ENCODE results near the gene DIDO1.

DNA sequence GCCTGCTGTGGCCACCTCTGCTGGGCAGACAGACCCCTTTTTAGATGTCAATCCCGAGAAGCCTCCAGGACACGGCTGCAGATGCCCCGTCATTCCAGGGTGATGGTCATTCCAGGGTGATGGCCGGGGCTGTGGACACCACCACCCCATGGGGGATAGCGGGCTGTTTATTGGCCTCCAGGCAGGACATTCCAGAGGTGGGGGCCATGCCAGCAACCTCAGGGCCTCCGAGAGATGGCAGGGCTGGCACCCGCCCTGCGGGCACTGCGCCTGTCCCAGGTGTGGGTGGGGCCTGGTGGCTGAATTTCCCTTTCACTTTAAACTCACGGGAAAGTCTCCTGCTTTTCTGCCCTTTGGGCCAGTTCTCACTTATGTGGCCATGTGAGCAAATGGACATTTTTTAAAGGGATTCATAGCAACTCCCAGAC lies 94.9 kb downstream of the DIDO1 start:
- TF ChIP-seq, protein P1, sequence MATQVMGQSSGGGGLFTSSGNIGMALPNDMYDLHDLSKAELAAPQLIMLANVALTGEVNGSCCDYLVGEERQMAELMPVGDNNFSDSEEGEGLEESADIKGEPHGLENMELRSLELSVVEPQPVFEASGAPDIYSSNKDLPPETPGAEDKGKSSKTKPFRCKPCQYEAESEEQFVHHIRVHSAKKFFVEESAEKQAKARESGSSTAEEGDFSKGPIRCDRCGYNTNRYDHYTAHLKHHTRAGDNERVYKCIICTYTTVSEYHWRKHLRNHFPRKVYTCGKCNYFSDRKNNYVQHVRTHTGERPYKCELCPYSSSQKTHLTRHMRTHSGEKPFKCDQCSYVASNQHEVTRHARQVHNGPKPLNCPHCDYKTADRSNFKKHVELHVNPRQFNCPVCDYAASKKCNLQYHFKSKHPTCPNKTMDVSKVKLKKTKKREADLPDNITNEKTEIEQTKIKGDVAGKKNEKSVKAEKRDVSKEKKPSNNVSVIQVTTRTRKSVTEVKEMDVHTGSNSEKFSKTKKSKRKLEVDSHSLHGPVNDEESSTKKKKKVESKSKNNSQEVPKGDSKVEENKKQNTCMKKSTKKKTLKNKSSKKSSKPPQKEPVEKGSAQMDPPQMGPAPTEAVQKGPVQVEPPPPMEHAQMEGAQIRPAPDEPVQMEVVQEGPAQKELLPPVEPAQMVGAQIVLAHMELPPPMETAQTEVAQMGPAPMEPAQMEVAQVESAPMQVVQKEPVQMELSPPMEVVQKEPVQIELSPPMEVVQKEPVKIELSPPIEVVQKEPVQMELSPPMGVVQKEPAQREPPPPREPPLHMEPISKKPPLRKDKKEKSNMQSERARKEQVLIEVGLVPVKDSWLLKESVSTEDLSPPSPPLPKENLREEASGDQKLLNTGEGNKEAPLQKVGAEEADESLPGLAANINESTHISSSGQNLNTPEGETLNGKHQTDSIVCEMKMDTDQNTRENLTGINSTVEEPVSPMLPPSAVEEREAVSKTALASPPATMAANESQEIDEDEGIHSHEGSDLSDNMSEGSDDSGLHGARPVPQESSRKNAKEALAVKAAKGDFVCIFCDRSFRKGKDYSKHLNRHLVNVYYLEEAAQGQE (IDR thresholded peaks at IDR 0.05; ENCODE audit: low read depth), result no peak
- TF ChIP-seq, protein P2, sequence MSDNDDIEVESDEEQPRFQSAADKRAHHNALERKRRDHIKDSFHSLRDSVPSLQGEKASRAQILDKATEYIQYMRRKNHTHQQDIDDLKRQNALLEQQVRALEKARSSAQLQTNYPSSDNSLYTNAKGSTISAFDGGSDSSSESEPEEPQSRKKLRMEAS (IDR thresholded peaks at IDR 0.05), result no peak
- no peak for TF ChIP-seq CEBPB (IDR thresholded peaks at IDR 0.05)
- no peak for TF ChIP-seq RAD21 (IDR thresholded peaks at IDR 0.05; ENCODE audit: low read depth)
- TF ChIP-seq YY1 (IDR thresholded peaks at IDR 0.05; ENCODE audit: low read depth), result no peak
- TF ChIP-seq NFIC (IDR thresholded peaks at IDR 0.05), result no peak
- TF ChIP-seq FOXM1 (IDR thresholded peaks at IDR 0.05; ENCODE audit: borderline replicate concordance, low read depth), result no peak
- TF ChIP-seq EP300 (IDR thresholded peaks at IDR 0.05; ENCODE audit: borderline replicate concordance), result no peak
- no peak for TF ChIP-seq TAF1 (IDR thresholded peaks at IDR 0.05; ENCODE audit: low read depth)
- TF ChIP-seq TEAD4 (IDR thresholded peaks at IDR 0.05), result no peak
- TF ChIP-seq EGR1 (IDR thresholded peaks at IDR 0.05), result no peak
- no peak for TF ChIP-seq TCF12 (IDR thresholded peaks at IDR 0.05; ENCODE audit: low read depth)
- TF ChIP-seq ZBTB7A (IDR thresholded peaks at IDR 0.05; ENCODE audit: low read depth), result no peak
- TF ChIP-seq CREB1 (IDR thresholded peaks at IDR 0.05; ENCODE audit: low read depth), result no peak

All from Ishikawa (cell line).